ENCODE results near the gene ITGA3.

DNA sequence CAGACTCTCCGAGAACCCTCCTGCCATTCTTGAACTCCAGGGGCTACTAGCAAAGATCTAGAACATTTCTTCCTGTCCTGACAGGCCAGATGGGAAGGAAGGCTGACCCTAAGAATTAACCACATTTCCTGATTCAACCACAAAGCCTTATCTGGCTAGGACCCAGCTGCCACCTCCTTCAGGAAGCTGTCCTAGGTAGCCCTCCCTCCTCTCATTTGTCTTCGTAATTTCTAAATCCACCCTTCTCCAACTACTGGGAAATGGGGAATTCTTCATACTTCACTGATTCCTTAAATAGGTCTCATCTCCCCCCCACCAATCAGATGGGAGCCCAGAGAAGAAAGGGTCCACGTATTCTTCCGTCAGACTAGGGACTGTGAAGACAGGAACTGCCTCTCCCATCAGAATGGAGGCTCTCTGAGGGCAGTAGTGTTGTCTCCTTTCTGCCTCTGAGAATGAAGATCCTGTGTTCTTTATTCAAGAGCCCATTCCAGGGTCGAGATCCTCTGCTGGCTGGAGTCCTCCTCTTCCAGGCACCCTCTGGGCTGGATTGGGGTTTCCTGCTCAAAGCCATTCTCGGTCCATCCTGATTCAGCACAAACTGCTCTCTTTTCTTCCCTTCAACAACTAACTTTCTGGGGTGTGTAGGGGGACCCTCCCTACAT is 71.9 kb downstream of the ITGA3 start:
- TF ChIP-seq, protein P1, sequence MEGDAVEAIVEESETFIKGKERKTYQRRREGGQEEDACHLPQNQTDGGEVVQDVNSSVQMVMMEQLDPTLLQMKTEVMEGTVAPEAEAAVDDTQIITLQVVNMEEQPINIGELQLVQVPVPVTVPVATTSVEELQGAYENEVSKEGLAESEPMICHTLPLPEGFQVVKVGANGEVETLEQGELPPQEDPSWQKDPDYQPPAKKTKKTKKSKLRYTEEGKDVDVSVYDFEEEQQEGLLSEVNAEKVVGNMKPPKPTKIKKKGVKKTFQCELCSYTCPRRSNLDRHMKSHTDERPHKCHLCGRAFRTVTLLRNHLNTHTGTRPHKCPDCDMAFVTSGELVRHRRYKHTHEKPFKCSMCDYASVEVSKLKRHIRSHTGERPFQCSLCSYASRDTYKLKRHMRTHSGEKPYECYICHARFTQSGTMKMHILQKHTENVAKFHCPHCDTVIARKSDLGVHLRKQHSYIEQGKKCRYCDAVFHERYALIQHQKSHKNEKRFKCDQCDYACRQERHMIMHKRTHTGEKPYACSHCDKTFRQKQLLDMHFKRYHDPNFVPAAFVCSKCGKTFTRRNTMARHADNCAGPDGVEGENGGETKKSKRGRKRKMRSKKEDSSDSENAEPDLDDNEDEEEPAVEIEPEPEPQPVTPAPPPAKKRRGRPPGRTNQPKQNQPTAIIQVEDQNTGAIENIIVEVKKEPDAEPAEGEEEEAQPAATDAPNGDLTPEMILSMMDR (conservative IDR thresholded peaks at IDR 0.05; ENCODE audit: low read length) = no peak
- no peak for TF ChIP-seq EZH2phosphoT487 (IDR thresholded peaks at IDR 0.05; ENCODE audit: borderline replicate concordance)
